NOMO-1 (cell line): Measurements from ENCODE around the gene RPS21.

Experiments
- DNase-seq, 2 experiments: peaks; one replicate each; lab custom pipeline; 2025; ENCODE audit not compliant: unreplicated experiment in 2 of 2; lab: John Stamatoyannopoulos, UW

The RPS21 gene

DNA sequence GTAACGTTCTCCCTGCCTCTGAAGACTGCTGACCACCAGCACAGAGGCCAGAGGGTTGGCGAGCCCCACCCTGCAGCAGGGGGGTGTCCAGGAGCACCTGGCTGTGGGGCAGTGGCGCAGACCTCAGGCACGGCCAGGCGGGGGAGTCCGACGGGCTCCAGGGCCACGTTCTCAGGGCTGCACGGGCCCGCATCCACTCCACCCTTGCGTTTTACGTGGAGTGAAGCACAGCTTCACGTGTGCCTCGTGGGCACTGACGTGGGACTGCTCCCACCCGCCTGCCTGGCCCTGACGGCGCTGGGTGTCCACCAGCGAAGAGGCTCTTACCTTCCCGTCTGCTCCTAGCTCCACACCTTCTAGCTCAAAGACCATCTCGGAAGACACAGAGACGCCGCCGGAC lies 6.9 kb downstream of the RPS21 start:
- no peak for DNase-seq

DNA sequence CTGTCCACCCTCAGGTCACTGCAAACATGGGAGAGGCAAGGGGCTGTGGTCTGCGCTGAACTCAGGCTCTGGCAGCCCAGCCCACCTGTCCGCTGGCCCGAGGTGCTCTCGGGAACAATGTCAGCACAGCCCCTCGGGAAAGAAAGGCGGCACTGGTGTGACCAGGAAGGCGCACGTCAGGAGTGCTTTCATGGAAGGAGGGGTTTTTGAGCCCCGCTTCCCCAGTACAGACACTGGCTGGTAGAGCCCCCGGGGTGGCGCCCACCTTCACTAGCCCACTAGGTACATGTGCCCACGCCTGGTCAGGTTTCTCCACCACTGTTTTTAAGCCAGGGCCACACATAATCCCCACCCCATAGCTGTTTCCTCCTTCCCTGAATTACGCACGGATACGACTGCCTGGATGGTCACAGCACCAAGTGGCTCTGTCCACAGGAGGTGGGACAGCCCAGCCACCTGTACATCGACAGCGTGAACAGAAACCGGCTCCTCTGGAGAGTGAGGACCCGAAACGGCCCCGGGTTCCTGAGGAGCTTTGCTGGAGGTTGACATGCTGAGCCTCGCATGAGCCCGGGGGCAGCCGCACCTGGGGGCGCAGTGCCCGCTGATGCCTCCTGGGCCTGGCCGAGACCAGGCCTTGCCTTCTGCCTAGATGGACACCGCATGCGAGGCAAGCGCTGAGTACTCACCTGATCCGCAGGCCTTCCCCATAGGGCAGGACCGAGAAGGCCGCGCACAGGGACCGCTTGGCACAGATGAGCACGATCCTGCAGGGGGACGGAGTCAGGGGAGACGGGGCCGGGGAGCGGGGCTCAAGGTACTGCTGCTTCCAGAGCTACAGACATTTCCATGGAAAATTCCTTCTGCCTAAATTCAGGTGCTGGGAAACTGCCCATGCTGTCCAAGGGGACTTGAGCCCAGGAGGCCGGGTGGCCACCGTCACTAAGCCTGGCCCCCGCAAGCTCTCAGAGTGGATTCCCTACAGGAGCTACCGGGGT lies 7.6 kb downstream of the RPS21 start:
- no peak for DNase-seq

DNA sequence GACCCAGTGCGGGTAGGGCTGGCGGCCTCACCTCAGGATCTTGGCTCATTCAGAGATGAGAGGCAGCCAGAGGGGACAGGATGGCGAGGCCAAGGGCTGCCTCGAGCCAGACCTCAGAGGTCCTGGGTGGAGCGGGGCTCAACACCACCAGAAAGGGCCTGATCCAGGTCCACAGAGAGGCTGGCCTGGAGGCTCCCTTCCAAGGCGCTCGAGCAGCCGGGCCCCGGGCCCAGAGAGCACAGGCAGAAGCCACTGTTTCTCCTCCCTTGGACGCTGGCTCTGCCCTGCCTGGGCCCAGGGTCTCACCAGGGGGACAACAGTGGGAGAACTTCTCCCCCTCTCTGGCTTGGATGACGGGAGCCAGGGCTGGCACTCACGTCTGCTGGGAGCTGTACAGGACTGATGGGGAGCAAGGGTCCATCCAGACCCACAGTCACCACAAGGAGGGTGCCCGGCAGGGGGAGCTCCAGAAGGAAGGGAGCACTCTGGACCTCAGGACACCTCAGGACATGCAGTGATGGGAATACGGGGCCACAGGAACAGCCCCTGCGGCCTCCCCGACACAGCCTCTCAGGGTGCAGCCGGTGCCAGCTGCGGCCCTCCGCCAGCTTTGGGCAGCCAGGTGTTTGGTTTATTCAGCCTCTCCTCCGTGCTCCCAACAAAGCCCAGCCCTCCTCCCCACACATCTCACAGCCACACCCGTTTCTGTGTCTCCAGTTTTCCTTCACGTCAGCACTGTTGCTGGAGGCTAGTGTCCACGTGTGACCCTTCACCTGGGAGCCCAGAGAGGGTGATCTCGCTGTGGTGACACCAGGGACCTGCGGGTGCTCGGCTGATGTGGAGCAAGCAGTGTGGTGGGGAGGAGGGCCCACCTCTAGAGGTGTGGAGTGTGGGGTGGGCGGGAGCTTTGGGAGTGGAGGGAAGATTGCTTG lies 8.7 kb downstream of the RPS21 start:
- no peak for DNase-seq

DNA sequence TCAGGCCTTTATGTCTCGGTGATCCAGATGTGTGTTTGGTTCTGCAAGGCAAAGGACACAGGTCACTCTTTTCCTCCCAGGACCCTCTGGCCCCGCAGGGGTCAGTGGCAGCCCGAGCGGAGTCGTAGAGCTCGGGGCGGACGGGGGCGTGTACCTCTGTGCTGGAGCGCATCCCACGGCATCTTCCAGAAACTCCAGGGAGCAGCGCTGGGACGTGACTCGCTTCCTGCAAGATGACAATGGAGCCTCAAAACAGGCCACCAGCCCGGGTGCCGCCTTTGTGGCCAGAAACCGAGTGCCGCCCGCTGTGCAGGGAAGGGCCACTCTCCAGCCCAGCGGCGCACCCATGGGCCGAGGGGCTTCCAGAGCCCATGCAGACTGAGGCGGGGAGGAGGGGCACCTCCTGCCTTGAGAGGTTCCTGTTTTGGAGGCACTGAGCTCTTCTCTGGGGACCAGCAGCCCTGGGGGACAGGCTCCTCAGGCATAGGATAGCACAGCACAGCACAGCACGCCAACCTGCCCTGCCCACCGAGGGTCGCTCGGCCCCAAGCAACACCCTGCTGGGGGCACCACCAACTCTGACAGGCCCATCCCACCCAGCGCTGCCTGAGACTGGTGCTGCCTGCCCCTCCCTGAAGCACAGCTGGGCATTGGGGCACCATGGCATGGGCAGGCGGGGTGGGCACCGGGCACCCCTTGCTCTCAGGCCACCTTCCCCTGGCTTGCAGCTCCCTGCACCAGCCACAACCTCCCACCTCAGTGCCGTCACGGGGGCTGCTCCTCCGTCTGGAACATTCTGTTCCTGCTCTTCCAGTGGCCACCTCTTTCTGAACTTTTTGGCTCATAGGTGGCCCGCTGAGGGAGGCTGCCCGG lies 9.7 kb downstream of the RPS21 start:
- DNase-seq, result no peak

DNA sequence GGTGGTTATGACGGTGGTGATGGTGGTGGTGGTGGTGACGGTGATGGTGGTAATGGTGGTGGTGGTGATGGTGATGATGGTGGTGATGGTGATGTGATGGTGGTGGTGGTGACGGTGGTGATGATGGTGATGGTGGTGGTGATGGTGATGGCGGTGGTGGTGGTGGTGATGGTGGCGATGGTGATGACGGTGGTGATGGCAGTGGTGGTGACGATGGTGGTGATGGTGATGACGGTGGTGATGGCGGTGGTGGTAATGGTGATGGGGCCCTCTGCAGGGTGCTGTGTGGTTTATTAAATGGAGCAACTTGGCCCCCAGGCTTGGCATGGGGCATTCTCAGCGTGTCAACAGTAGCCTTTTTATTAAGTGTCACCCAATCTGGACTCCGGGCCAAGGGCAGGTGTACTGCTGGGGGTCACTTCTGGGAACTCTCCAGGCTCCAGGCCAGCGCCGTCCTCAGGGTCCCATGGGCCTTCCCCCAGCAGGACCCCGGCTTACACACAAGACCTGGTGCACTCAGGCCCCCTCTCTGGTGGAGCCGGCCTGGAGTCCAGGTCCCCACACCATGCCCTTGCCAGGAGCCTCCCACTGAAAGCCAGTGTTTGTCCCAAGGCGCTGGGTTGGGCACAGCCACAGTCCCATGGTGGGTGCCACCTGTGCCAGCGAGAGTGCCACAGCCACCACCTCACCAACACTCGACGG lies 11.4 kb downstream of the RPS21 start:
- DNase-seq, result no peak

DNA sequence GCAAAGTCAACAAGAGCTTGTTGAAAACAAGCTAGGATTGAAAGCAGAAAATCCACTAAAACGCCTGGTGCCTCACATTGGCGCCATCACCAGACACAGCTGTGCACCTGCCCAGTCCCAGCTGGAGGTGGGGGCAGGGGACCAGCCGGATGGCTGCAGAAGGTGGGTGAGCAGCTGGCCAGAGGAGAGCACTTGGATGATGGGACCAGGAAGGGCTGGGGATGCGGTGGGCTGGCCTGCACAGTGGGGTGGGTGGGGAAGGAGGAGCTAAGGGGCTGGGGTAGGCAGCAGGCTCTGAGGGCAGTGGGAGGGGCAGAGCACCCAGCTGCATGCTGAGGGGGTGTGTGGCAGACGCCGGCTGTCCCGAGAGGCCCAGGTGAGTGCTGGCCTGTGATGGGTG lies 13.1 kb downstream of the RPS21 start:
- no peak for DNase-seq

DNA sequence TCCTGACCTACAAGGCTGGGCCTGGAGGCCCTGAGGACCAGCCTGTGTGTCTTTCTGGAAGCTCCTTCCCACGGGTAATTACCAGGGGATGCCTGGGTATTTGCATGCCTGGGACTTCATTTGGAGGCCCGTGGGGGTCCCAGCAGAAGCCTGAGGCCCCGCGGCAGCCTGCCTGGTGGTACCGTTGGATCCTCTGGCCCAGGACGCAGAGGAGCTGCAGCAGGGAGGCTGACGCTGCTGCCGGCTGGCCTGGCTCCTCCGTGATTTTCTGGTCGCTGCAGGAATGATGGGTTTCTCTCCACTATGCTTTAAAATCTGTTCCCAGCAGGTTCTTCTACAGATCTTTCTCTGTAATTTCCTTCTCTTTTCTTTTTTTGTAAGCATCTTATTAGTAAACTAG lies 13.6 kb downstream of the RPS21 start:
- no peak for DNase-seq

DNA sequence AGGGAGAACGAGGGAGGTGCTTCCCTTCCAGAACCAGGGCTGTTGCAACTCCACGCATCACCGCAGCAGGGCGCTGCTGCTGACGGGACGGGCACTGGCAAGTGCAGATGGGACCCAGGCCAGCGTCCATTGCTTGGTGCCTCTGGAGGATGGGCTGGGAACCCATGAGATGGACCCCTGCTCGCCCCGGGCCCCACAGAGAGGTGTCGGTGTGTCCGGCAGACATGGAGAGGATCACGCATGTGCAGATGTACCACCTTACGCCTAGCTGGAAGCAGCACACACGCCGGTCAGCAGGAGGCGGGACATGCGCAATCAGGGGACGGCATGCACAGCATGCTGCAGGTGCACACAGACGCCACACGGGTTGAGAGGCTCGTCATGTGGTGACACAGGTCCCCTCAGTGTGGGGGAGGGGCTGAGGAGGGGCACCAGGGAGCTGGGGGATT lies 14.5 kb downstream of the RPS21 start:
- no peak for DNase-seq

DNA sequence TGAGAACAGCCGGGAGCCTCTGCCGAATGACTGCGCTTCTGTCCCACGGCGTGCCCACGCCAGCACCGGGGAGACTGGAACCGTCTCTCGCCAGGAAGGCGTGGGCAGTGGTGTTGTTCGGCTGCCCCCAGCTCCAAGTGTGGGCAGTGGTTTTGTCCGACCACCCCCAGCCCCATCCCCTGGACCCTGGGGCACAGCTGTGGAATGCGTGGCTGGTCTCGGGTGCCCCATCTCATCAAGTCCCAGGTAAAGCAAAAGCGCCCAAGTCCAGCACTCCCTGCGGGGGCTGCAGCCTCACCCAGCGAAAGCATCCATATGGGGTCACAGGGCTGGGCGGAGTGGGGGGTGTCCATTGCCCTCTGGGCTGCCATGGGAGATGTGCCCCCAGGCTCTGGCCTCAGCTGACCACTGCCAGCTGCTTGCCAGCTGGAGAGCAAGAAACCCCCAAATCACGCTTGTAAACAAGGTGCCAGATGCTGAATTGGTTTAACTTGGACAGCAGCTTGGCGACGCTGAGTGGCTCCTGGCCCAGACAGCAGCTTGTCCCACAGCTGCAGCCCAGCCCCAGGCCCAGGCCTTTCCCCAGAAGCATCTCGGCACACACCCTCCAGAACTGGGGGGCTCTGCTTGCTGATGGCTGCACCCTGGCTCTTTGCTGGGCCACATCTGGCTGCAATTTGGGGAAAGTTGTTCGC lies 15.7 kb downstream of the RPS21 start:
- no peak for DNase-seq

DNA sequence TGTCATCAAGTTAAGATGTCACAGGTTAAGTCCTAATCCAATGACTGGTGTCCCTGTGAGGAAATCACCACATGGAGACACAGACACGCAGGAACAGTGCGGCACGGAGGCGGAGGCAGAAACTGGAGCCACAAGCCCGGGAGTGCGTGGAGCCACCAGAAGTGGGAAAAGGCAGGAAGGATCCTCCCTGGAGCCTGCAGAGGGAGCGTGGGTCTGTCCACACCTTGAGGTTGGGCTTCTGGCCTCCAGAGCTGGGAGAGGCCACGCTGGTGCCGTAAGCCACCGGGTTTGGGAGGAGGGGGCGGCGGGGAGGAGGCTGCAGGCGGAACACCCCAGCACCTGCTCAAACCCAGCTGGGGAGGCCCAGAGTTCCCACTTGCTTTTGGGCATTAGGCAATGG lies 16.4 kb downstream of the RPS21 start:
- DNase-seq, result no peak

DNA sequence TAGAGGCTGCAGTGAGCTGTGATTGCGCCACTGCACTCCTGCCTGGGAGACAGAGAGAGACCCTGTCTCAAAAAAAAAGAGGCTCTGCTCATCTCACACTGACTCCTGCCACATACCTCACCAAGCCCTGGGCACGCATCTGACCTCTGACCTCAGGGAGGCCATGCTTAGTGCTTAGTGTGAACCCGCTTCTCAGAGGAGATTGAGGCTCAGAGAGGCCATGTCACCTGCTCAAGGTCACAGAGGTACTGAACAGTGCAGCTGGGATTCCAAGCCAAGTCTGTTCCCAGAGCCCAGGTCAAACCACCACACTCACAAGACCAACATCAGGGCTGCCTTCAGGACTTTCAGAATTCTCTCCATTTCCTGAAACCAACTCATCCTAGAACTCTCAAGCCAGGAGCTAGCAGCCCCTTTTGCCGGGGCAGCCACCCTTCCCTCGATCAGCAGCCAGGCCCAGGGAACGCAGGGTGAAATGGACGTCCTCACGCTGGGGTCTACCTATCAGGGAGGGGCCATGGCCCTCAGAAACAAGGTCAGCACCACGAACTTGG lies 17.3 kb downstream of the RPS21 start:
- DNase-seq, result no peak

DNA sequence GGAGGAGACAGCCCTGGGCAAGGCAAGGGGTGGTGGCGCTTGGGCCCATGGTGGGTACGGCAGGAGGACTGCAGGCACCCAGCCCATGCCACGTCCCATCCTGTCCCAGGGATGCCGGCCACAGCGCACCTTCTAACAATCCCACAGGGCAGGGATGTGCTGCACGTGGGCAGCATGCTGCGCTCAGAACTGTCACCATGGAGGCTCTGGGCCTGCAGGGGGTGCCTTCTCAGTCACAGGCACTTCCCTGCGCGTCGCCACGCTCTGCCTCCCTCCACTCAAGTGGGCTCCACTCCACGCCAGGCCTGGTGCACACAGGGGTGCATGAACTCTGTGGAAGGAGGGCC lies 17.8 kb downstream of the RPS21 start:
- DNase-seq, result no peak

DNA sequence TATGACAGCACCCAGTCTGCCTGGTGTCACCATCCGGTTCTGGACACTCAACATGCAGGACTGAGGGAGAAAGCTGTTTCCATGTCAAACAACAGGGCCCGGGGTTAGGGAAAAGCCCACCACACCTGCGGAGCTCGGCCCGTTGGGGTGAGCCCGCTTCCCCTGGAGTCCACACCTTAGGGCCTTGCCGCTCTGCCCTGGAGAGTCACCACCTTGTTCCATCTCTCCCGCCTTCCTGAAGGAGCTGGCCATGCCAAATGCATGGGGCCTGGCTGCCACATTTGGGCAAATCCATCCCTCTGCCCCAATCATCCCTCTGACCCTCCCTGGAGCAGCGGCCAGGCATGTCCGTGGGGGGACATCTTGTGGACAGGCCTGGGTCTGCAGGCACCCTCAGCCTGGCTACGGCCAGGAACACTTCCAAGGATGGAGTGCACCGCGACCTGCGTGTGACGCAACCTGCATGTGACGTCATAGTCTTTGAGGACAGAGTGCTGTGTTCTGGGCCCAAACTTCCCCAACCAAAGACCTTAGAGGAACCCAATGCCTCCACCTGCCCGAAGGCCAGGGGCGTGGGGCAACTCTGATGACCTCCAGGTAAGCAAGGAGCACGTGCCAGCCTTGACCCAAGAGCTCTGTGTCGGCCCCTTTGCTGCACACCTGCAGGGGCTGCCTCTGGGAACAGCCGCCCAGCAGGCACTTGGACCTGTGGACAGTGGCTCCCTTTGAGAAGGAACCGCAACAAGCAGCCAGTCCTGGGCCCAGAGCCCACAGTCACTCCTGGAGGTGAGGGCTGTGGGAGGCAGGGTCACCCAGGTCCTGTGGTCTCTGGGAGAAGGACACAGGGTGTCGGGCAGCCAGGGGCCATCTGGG lies 18.4 kb downstream of the RPS21 start:
- DNase-seq, result peak; percentile 5 to 21

DNA sequence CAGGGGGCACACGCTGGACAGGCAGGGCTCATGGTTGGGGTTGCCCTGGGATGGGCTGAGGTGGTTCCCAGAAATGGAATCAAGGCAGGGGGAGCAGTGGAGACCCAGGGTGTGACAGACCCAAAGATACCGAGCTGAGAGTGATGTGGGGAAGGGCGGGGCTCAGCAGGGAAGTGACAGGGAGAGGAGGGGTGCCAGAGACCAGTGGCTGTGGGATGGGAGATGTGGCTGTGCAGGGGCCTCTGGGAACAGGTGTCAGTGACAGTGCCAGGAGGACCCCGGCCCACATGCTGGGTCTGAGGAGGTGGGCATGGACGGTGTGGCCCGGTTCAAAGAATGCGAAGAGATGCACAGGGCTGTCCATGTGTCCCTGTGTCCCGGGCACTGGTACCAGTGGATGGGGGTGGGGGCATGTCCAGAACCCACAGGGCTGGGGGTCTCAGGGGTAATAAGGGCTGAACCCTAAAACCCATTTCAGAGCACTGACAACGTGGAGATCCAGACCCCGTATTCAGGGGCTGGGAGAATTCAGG lies 19.1 kb downstream of the RPS21 start:
- DNase-seq, result no peak

DNA sequence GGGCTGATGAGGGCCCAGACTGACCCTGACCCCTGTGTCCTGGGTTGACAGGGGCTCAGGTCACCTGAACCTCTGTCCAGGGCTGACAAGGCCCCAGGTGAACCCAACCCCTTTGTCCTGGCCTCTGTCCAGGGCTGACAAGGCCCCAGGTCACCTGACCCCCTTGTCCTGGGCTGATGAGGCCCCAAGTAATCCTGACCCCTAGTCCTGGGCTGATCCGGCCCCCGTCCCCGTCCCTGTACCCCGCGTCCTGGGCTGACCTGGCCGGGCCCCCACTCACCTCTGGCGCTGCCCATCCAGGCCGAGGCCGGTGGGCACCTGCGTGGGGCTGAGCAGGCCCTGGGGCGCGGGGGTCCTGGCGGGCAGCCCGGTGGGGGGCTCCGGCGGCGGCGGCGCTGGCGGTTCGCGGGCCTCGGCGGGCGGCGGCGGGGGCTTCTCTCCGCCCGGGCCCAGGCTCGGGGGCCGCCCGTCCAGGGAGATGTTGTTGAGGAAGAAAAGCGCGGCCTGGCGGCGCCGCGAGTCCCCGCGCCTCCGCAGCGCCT lies 19.8 kb downstream of the RPS21 start:
- DNase-seq, result no peak

DNA sequence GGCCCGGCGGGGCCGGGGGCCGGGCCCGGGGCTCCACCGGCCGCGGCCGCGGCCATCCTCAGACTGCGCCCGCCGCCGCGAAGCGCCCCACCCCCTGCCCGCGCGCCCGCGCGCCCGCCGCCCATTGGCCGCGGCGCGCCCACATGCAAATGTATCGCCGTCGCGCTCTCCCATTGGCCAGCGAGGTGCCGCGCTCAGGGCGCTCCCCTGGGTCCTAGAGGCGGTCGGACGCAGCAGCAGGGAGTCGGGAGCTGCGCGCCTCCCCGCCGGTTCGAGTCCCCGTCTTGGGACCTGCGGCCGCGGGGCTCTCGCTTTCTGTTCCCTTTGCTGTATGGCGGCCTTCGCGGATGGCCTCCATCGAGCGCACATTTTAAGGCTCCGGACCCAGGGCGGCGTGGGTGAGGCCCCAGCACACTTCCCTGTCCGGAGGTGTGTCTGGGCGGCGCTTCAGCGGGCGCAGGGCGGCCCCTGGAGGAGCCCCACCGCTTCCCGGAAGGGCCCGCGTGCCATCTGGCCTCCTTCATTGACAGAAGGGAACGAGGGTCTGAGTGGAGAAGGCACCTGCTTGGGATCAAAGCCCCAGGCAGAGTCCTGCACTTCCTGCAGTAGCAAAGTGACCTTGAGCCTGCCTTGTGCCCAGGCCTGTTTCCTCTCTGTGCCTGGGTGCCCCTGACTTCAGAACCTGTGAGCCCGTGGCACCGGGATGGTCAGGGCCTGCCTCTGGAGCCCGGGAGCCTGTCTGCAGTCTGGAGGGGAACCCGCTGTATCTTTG lies 20.5 kb downstream of the RPS21 start, which contains the start of gene CABLES2:
CABLES2 (minus strand) TSS at position 65 of the 772 bp plus-strand sequence; CDS start at position 56, 9 bp downstream.
- peak; percentile 92 to 95 for DNase-seq

DNA sequence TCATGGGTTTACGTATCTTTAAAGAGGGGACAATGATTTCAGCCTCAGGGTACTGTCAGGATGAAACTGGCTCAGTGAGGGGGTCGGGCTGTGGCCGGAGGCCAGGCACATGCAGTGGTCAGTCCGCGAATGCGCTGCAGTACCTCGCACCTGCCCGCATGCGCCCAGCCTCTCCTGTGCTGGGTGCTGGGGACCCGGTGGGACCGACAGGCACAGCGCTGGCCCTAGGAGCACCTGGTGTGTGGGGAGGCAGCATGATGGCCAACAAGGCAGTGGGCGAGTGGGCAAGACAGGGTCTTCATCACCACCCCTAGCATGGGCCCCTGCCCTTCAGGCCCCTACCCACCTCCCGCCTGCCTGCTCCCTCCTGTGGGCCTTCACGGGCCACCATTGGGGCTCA lies 21.2 kb downstream of the RPS21 start:
- no peak for DNase-seq
